ENCODE results near the gene C1GALT1C1L. TPM values are rescaled to one million over a fixed set of nuclear protein-coding genes. Genes with fewer than 3 reads are reported as not detected.
"Not testable (repeated sequence)": the region's sequence is repeated elsewhere in the genome, so short reads cannot be mapped to it uniquely, and the experiment has no call there.

The C1GALT1C1L gene
- total and polyA plus RNA-seq, 4 donors = 0.39 to 1.4 (median 0.50) TPM

DNA sequence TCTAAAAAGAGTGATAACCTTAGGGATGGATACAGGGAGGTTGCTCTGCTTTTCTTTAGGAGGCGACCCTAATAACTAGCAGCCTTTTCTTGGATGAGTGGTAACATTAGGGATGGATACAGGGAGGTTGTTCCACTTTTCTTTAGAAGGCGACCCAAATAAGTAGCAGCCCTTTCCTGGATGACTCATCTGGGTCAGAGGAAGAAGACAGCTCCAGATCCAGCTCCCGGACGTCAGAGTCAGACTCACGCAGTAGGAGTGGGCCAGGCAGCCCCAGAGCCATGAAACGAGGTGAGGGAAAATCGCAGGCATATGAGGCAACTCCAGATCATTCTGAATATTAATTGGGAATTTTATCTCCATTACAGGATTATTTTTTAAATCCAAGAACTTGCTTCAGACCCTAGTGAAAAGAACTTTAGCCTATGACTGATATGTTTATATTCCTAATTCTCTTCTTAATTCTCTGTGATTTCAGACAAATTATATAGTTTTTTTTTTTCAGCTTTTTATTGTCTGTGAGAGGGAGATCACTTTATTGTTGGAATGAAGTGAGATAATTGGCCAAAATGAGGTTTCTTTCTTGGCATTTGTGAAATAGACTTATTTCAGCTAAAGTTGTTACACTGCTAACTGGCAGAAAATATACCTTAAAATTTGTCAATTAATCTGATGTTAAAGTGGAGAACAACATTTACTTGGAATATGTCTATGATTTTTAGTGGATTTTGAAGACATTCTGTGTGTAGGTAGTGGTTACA lies 31.2 kb upstream of the C1GALT1C1L start:
- Histone ChIP-seq H3K27ac (ENCODE audit: low read depth in 1 of 2, low read length in 1 of 2) (no peak overlapping the region), H3K4me3 (no peak overlapping the region), H3K9ac (ENCODE audit: insufficient read depth in 1 of 2, low read length in 2 of 2) (no peak overlapping the region), H3K9me3 (ENCODE audit: control insufficient read depth in 4 of 4, insufficient read depth in 3 of 4, low read length in 3 of 4) (peaks cover 0 to 2% (median 0%) of the 10 kb centered on the region in 4 donors), H3K27me3 (ENCODE audit: control insufficient read depth in 3 of 3, insufficient read depth in 3 of 3, low read length in 2 of 3) (no peaks in the 10 kb centered on the region), H3K4me1 (ENCODE audit: control insufficient read depth in 5 of 5, insufficient read depth in 5 of 5, low read length in 5 of 5) (peaks cover 0 to 22% (median 8%) of the 10 kb centered on the region in 5 donors), H3K36me3 (ENCODE audit: control insufficient read depth in 4 of 4, insufficient read depth in 4 of 4, low read length in 4 of 4) (peaks cover 0 to 56% (median 13%) of the 10 kb centered on the region in 4 donors)
- DNase-seq = peak; percentile 27 to 78 (median 68)
- 58 to 68% methylated on average over 7 of the region's 7 CpGs for WGBS, 2 donors
- ATAC-seq (ENCODE audit: insufficient read depth, low FRiP score) = no peak
- TF ChIP-seq, protein P1, sequence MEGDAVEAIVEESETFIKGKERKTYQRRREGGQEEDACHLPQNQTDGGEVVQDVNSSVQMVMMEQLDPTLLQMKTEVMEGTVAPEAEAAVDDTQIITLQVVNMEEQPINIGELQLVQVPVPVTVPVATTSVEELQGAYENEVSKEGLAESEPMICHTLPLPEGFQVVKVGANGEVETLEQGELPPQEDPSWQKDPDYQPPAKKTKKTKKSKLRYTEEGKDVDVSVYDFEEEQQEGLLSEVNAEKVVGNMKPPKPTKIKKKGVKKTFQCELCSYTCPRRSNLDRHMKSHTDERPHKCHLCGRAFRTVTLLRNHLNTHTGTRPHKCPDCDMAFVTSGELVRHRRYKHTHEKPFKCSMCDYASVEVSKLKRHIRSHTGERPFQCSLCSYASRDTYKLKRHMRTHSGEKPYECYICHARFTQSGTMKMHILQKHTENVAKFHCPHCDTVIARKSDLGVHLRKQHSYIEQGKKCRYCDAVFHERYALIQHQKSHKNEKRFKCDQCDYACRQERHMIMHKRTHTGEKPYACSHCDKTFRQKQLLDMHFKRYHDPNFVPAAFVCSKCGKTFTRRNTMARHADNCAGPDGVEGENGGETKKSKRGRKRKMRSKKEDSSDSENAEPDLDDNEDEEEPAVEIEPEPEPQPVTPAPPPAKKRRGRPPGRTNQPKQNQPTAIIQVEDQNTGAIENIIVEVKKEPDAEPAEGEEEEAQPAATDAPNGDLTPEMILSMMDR (IDR thresholded peaks at IDR 0.05; ENCODE audit: control extremely low read depth, extremely low read depth) = no peak

DNA sequence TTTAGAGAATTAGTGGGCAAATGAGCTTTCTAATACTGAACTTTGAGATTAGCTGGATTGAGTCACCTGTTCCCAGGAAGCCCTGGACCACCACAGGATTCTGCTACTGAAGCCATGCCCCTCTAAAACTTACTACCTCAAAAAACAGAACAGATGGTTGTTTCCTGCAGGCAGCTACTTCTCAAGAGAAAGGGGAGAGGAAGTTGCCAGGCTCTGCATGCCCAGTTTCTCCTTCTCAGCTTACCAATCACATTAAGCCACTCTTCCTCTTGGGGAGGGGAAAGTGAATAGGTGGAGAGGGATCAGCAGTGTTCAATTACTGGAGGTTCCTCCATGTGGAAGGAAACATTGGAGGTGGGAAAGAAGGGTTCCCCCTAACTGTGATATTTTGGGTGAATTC lies 24.9 kb upstream of the C1GALT1C1L start:
- ATAC-seq (ENCODE audit: insufficient read depth, low FRiP score) (no peak), DNase-seq (no peak)
- peaks cover 0 to 48% (median 20%) of the 10 kb centered on the region in 4 donors for H3K36me3 ChIP-seq (ENCODE audit: control insufficient read depth in 4 of 4, insufficient read depth in 4 of 4, low read length in 4 of 4)
- no peak overlapping the region for H3K9ac ChIP-seq (ENCODE audit: insufficient read depth in 1 of 2, low read length in 2 of 2)
- H3K4me1 ChIP-seq (ENCODE audit: control insufficient read depth in 5 of 5, insufficient read depth in 5 of 5, low read length in 5 of 5) = no peaks in the 10 kb centered on the region
- TF ChIP-seq, protein P1 (IDR thresholded peaks at IDR 0.05; ENCODE audit: control extremely low read depth, extremely low read depth) = no peak
- H3K9me3 ChIP-seq (ENCODE audit: control insufficient read depth in 4 of 4, insufficient read depth in 3 of 4, low read length in 3 of 4) = peaks cover 0 to 1% (median 0%) of the 10 kb centered on the region in 4 donors
- no peak overlapping the region for H3K27ac ChIP-seq (ENCODE audit: low read depth in 1 of 2, low read length in 1 of 2)
- no peaks in the 10 kb centered on the region for H3K27me3 ChIP-seq (ENCODE audit: control insufficient read depth in 3 of 3, insufficient read depth in 3 of 3, low read length in 2 of 3)
- H3K4me3 ChIP-seq = no peak overlapping the region

DNA sequence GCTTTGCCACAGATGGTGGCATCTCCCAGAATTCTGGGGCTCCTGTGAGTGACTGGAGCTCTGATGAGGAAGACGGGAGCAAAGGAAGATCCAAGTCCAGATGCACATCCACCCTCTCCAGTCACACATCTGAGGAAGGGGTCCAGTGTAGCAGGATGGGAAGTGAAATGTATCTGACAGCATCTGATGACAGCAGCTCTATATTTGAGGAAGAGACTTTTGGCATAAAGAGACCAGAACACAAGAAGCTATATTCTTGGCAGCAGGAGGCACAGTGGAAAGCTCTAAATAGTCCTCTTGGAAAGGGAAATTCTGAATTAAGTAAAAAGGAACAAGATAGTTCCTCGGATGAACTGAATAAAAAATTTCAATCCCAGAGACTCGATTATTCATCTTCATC lies 23.5 kb upstream of the C1GALT1C1L start:
- Histone ChIP-seq H3K4me1 (ENCODE audit: control insufficient read depth in 5 of 5, insufficient read depth in 5 of 5, low read length in 5 of 5) (no peaks in the 10 kb centered on the region), H3K9me3 (ENCODE audit: control insufficient read depth in 4 of 4, insufficient read depth in 3 of 4, low read length in 3 of 4) (peaks cover 0 to 1% (median 0%) of the 10 kb centered on the region in 4 donors), H3K9ac (ENCODE audit: insufficient read depth in 1 of 2, low read length in 2 of 2) (no peak overlapping the region), H3K36me3 (ENCODE audit: control insufficient read depth in 4 of 4, insufficient read depth in 4 of 4, low read length in 4 of 4) (peaks cover 0 to 48% (median 21%) of the 10 kb centered on the region in 4 donors), H3K27me3 (ENCODE audit: control insufficient read depth in 3 of 3, insufficient read depth in 3 of 3, low read length in 2 of 3) (no peaks in the 10 kb centered on the region), H3K4me3 (no peak overlapping the region), H3K27ac (ENCODE audit: low read depth in 1 of 2, low read length in 1 of 2) (no peak overlapping the region)
- TF ChIP-seq, protein P1 (IDR thresholded peaks at IDR 0.05; ENCODE audit: control extremely low read depth, extremely low read depth) = no peak
- 75 to 83% methylated on average over 3 of the region's 3 CpGs for WGBS, 2 donors
- DNase-seq (no peak), ATAC-seq (ENCODE audit: insufficient read depth, low FRiP score) (no peak)

DNA sequence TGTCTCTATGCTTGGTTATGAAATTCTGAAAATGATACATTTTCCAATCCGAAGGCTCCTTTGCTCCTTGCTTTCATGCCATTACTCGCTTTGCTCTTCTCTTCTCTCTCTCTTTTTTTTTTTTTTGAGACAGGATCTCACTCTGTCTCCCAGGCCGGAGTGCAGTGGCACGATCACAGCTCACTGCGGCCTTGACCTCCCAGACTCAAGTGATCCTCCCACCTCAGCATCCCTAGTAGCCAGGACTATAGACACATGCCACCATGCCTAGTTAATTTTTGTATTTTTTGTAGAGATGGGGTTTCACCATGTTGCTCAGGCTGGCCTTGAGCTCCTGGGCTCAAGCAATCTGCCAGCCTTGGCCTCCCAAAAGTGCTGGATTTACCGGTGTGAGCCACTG lies 21.9 kb upstream of the C1GALT1C1L start:
- not testable (repeated sequence) for H3K27me3 ChIP-seq (ENCODE audit: control insufficient read depth in 3 of 3, insufficient read depth in 3 of 3, low read length in 2 of 3); H3K27ac ChIP-seq (ENCODE audit: low read depth in 1 of 2, low read length in 1 of 2); H3K9ac ChIP-seq (ENCODE audit: insufficient read depth in 1 of 2, low read length in 2 of 2); H3K4me3 ChIP-seq; H3K9me3 ChIP-seq (ENCODE audit: control insufficient read depth in 4 of 4, insufficient read depth in 3 of 4, low read length in 3 of 4); DNase-seq; H3K4me1 ChIP-seq (ENCODE audit: control insufficient read depth in 5 of 5, insufficient read depth in 5 of 5, low read length in 5 of 5); ATAC-seq (ENCODE audit: insufficient read depth, low FRiP score)
- 81 to 85% methylated on average over 6 of the region's 6 CpGs for WGBS, 2 donors
- H3K36me3 ChIP-seq (ENCODE audit: control insufficient read depth in 4 of 4, insufficient read depth in 4 of 4, low read length in 4 of 4) = peaks cover 0 to 41% (median 19%) of the 10 kb centered on the region in 4 donors

All from lung (tissue), 12 donors.